Astrocyte (in vitro differentiated cells and primary cell): Measurements from ENCODE around the gene LRRTM4.

Experiments
- EZH2 ChIP-seq: IDR thresholded peaks from 2 replicates; pipeline ENCODE4 v1.6.1; 2012; ENCODE audit warnings: mild to moderate bottlenecking, low read length, inconsistent platforms; ENCODE audit not compliant: insufficient read depth
- TF ChIP-seq, protein P1 (sequence below): IDR thresholded peaks from 2 replicates; pipeline ENCODE4 v1.5.1; 2011; ENCODE audit warnings: low read depth, mild to moderate bottlenecking, inconsistent platforms, low read length, moderate library complexity; ENCODE audit not compliant: insufficient read depth

DNA sequence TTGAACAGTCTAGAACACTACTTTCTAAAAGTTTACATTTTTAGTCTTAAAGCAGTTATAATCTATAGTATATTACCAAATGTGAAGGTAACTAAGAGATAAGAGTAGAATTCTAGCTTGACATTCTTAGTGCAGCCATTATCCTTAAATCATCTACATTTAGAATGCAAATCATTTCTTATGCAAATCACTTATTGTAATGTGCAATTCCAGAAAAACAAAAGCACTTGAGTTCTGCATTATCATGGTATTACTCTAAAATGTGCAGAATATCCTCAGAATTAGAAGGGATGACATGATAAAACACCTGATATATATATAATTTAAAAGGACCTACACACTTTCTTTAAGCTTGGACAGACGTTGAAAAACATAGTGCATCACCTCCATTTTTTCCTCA, 712 bp upstream of the LRRTM4 start:
- TF ChIP-seq, protein P1, sequence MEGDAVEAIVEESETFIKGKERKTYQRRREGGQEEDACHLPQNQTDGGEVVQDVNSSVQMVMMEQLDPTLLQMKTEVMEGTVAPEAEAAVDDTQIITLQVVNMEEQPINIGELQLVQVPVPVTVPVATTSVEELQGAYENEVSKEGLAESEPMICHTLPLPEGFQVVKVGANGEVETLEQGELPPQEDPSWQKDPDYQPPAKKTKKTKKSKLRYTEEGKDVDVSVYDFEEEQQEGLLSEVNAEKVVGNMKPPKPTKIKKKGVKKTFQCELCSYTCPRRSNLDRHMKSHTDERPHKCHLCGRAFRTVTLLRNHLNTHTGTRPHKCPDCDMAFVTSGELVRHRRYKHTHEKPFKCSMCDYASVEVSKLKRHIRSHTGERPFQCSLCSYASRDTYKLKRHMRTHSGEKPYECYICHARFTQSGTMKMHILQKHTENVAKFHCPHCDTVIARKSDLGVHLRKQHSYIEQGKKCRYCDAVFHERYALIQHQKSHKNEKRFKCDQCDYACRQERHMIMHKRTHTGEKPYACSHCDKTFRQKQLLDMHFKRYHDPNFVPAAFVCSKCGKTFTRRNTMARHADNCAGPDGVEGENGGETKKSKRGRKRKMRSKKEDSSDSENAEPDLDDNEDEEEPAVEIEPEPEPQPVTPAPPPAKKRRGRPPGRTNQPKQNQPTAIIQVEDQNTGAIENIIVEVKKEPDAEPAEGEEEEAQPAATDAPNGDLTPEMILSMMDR, result no peak
- no peak for TF ChIP-seq EZH2
